HG03432 (cell line): ENCODE data around the gene LRSAM1.

Experiments used
- ATAC-seq: cut with Tn5 transposase; IDR thresholded peaks from one replicate; pipeline ENCODE4 v1.9.1; 2021; ENCODE audit warnings: mild to moderate bottlenecking, moderate library complexity; ENCODE audit not compliant: unreplicated experiment

The LRSAM1 gene

DNA sequence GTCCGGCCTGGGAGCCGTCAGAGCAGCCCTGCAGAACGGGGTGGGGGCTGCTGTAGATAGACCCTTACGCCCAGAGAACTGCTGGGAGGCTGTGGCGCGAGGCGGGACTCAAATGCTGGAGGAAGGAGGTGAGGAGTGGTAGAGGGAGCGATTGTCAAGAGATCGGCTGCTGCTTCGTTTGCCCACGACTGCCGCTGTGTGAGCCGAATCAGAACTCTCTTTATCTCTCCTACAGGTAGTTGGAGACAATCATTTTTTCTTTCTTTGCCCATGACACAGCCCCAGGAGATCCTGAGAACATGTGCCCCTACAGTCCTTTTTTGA, 26.7 kb upstream of the LRSAM1 start:
- peak; percentile 28 for ATAC-seq

DNA sequence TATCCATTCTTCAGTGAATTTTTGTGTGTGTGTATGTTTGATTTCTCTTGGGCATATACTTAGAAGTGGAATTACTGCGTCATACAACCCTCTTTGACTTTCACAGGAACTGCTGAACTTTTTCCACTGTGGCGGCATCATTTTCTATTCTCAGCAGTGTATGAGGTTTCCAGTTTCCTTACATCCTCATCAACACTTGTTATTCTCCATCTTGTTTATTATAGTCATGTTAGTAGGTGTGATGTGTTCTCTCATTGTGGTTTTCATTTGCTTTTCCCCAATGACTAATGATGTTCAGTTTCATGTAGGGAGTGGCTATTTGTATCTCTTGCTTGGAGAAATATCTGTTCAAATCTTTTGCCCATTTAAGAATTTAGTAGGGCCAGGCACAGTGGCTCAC, 24.6 kb upstream of the LRSAM1 start:
- ATAC-seq: no peak

DNA sequence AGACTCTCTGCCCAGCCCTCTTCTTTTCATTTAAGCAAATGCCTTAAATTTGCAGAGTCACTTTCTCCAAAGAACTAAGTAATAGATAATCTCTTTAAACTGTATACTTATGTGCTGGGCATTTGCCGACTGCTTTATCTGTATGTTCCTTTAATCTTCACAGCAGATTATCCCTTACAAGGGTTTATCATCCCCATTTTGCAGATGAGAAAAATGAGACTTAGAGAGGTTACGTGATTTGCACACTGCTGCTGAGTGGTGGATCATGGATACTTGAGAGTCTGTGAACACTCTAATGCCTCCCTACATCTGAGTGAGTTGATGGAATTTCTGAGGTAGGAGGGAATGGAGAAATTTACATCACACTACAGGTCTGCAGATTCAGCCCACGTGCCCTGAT, 23.0 kb upstream of the LRSAM1 start:
- ATAC-seq: no peak

DNA sequence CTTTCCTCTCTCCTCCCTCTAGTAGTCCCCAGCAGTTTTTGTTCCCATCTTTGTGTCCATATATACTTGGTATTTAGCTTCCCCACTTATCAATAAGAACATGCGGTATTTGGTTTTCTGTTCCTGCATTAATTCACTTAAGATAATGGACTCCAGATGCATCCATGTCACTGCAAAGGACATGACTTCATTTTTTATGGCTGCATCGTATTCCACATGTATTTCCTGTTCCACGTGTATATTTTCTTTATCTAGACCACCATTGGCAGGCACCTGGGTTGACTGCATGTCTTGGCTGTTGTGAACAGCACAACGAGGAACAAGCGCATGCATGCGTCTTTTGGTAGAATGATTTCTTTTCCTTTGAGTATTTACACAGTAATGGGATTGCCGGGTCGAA, 20.9 kb upstream of the LRSAM1 start:
- no peak for ATAC-seq

DNA sequence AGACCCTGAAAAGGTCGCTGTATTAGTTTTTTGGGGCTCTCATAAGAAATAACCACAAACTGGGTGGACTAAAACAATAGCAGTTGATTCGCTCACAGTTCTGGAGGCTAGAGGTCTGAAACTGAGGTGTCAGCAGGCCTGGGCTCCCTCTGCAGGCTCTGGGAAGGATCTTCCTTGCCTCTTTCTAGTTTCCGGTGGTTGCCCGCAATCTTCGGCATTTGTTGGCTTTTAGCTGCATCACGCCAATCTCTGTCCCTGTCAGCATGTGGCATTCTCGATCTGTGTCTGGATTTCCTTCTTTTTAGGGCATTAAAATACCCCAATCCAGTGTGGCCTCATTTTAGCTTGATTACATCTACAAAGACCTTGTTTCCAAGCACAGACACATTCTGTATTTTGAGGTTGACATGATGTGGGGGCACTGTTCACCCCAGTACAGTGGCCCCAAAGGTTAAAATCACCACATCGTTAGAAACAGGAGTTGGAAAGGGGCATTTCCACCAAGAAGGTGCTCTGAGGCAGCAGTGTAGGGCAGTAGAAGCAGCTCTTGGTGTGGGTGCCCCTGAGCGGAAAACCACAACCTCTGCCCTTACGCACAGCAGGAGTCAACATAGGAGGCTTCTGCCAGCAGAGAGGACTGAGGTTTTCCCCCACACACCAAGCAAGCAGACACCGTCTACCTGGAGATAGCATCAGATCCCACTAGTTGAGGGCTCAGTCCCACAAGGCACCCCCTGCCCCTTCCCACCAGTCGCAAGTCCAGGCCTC, 13.6 kb upstream of the LRSAM1 start:
- no peak for ATAC-seq

DNA sequence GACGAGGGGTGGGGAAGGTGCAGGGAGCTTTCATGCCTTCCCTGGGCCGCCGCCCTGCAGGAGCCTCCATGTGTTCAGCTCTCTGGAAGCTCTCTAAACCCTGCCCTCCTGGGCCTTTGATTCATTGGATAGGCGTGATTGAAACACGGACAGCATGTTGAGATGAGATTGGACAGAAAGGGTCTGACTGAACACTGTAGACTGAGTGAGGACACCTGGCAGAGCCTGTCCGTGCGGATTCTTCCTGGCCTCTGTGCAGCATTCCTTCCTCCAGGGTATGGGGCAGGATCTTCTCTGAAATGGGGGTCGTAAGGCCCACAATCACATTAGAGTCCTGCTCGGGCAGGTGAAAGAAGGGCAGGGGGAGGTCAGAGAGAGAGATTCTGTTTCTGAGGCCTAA, 12.9 kb upstream of the LRSAM1 start:
- no peak for ATAC-seq

DNA sequence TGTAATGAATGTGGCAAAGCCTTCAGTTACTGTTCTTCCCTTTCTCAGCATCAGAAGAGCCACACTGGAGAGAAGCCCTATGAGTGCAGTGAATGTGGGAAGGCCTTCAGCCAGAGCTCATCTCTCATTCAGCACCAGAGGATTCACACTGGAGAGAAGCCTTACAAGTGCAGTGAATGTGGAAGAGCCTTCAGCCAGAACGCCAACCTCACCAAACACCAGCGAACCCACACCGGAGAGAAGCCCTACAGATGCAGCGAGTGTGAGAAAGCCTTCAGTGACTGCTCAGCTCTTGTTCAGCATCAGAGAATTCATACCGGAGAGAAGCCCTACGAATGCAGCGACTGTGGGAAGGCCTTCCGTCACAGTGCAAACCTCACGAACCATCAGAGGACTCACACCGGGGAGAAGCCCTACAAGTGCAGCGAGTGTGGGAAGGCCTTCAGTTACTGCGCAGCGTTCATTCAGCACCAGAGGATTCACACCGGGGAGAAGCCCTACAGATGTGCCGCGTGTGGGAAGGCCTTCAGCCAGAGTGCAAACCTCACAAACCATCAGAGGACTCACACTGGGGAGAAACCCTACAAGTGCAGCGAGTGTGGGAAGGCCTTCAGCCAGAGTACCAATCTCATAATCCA, 6.9 kb upstream of the LRSAM1 start:
- ATAC-seq: no peak

DNA sequence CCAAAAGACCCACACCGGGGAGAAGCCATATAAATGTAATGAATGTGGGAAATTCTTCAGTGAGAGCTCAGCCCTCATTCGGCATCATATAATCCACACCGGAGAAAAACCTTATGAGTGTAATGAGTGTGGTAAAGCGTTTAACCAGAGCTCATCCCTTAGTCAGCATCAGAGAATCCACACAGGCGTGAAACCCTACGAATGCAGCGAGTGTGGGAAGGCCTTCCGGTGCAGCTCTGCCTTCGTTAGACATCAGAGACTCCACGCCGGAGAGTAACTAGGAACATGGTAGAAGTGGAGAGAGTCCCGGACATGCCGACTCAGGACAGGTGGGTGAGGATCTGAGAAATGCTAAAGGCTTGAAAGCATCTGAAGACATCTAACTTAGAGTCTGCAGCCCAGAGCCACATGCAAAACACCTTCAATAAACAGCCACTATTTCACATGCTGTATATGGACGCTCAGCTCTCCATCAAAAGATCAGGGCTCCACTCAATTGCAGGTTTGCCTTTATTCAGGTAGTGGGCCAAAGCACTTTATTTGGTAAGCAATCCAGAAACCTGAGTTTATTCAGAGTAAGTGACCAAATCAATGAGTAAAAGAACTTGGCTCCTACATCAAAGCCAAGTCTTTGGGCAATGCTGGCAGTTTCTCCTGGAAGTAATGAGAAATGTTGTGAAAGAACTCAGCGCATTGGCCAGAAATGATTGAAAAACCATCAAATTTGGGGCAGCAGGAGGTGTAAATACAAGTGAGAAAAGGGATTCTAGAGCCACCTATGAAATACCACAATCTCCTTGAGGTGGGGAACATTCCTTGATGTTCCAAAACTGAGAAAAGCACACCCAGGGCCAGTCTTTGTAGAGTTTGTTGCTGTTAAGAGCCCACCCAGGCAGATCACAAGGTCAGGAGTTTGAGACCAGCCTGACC, 6.1 kb upstream of the LRSAM1 start:
- ATAC-seq: no peak

DNA sequence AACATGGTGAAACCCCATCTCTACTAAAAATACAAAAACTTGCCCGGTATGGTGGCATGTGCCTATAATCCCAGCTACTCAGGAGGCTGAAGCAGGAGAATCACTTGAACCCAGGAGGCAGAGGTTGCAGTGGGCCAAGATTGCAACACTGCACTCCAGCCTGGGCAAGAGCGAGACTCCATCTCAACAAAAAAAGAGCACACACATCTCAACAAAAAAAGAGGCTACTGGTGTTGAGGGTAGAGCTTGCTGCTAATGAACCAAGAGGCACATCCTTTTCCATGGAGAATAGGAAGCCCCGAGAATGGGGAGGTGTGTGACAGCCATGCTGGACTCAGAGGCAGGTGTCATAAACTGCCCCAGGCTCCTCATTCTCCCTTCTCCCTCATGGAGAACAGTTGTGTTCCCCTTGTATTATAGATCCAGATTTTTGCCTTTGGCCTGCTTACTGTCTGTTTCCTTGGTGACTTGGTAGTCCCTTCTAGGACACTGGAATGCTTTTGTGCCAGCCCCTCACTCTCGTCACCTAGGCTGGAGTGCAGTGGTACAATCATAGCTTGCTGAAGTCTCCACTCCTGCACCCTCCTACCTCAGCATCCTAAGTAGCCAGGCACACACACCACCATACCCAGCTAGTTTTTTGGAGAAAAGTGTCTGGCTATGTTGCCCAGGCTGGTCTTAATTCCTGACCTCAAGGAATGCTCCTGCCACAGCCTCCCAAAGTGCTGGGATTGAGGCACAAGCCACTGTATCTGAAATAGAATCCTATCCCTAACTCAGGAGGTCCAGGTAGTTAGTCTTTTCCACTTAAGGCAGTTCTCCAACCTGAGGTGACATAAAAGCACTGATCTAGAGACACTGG, 5.2 kb upstream of the LRSAM1 start:
- ATAC-seq: no peak

DNA sequence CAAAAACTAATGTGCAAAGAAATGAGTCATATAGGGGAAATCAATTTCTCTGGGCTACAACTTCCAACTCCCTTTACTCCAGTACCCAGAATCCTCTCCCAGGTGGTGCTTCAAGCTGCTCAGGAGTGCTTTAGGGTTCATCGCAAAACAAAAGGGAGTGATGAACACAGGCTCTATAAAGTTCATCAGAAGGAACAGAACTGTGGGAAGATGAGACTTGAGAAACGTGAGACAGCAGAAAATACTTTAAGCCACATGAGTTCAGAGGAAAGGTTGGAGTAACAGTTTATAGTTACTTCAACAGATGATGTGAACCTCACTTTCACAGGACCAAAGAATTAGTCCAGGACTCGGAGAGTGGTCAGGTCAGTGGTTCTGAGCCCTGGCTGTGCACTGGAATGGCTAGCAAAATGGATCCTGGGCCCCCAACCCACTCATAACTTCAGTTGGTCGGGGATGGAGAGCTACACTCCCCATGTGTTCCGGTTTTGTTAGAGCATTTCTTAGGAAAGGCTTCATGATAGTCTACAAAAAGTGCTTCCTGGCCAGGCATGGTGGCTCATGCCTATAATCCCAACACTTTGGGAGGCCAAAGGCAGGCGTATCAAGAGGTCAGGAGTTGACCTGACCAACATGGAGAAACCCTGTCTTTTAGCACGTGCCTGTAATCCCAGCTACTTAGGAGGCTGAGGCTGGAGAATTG, 4.4 kb upstream of the LRSAM1 start:
- ATAC-seq: no peak

DNA sequence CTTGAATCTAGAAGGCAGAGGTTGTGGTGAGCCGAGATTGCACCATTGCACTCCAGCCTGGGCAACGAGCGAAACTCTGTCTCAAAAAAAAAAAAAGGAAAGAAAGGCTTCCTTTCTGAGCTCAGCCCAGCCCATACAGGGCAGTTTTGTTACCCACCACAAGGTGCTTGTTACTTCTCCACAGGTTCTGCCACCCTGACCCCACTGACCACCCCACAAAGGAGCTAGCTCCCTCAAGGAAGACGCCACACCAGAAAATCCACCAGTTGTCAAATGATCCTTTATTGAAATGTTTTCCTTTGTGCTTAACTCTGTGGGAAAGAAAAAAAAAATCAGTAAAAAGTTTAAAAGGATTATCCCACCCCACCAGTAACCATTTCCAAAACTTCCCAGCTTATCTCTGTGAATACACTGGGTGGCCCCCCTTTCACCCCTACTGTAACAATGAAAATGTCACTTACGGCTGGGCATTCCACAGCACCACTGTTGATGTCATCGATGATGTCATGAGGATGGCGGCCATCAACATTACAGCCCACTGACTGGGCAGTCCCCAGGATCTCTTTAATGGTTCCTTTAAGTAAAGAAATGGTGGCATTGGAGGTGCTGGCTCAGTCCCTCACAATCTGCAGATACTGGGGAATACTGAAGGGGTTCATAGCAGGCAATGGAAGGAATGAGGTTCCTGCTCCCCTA, 3.7 kb upstream of the LRSAM1 start:
- no peak for ATAC-seq

DNA sequence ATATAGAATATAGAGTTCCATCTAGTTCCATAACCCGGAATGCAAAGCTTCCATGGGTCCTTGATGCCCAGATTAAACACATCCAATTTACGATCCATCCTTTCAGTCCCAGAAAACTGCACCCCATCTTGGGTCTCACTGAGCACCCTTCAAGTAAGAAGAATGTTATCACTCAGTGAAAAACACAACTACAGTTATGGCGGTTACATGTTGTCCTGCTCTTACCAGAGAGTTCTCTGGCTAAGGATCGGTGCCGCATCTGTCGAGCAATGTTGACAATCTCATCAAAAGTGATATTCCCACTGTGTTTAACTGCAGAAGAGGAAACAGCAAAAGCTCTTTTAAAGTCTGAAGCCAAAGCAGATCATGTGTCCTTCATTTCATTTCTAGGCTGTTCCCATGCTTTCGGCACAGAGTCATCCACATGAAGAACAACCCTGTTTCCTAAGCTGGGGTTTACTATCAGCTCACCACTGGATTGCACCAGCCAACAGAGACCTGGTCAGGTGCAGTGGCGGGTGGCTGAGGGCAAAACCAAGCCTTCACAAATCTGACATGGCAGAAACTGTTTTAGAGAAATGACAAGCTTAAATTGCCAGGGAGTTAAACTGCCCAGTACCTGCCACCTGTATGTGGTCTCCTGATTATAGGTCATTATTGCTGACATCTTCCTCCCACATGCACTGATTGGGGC, 3.1 kb upstream of the LRSAM1 start:
- no peak for ATAC-seq

DNA sequence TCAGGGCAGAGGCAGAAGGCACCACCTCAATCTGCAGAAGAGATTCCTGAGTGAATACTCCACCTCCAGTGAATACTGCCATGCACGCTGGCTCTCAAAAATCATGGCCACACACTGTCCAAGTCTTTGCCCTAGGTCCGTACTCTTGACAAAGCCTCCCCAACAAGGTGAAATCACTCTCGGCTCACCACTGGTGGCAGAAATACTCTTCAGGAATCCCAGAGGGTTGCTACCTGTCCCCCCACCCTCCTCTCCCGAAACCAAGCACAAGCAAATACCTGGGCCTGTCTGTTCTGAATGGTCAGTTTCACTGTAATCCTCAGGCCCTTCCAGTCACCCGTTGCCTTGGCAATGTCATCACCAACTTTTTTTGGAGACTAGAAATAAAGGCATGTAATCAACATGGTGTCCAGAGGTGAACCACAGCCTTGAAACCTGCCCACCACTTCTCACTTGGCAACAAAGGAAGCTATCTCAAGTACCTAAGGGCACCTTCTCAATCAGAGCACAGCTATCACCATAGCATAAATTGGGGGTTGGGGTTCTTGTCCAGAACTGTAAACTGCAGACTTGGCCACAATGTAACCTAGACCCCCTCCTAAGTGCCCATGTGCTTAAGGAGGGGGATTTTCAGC, 1.9 kb upstream of the LRSAM1 start:
- ATAC-seq: no peak

DNA sequence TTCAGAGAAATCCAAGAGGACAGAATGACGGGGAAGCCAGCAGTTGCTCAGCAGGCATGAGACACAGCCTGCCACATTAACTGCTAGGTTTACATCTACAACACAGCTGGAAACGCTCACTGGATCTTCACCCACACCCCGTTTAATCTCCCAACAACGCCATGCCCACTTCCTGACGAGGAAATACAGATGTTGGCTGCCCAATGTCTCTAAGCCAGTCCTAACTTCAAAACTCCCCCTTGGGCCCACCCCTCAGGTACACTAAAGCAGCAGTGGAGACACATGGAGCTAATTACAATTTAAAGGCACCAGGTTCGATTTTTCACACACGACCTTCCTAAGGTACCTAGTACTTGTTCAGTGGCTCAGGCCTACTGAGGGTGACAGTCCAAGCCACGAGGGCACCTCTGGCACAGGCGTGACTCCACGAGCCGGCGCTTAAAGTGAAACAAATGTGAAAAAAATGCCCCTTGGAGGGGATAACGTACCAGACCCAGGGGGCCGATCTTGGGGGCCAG, 1.0 kb upstream of the LRSAM1 start:
- peak; percentile 6 for ATAC-seq

DNA sequence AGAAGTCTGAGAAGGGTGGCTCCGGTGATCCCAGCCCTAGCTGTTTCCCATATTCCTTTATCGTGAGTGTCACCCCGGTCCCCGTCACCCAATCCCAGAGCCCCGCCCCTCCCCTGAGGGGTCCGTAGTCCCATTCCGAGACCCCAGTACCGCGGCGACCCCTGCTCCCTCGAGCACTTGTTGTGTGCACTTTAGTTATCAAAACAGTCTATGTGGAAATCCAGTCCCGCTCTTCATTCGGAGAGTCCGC, 223 bp downstream of the LRSAM1 start:
- peak; percentile 23 for ATAC-seq

DNA sequence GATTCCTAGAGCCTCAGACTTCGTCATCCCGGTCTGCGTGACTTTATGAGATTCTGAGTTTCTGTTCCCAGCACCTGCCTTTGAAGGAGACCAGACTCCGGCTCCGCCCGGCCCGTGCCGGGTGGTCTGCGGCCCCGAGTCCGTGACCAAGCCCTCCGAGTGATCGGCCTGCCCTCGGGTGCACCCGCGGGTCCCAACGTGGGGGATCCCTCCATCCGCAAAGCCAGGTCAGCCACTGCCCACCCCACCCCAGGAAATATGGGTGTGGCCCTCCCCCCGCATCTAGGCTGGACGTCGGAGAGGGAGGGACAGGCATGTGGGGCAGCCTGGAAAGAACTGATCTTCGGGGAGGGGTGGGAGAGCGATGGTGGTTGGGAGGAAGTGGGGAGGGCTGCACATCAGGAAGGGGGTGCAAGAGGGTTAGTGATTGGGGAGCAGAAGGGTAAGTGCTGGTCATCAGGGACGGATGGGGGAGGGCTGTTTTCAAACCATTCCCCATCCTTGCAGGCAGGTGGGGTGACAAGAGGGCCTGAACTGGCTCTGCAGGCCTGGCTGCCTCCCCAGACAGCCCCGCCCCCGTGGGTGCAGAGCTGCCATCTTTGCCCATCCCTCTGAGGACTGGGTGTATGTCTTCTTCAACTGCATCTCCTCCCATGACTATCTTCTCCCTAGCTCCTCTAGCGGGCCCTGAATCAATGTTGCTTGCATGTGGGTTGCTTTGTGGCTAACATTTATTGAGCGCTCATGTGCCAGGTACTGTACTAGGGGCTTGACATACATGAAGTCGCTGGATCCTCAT, 747 bp downstream of the LRSAM1 start:
- peak; percentile 10 for ATAC-seq

DNA sequence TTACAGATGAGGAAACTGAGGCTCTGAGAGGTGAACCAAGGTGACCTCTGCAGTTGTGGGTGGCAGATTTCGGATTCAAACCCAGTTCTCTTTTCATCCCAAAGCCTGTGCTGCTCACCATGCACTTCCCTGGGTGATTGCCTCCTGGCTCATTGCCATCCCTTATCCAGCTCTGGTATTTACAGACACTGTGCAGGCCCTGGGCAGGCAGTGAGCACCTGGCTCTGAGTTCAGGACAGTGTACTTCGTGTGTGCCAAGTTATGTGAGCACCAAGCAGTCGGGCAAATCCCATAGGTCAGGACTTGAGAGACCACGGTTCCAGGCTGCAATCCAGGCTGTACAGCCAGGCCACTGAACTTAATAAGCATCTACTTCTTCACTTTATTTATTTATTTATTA, 1.4 kb downstream of the LRSAM1 start:
- no peak for ATAC-seq
